Measurements from ENCODE around the gene CCDC87. TPM values are rescaled to one million over a fixed set of nuclear protein-coding genes. Genes with fewer than 3 reads are reported as not detected.

Gene CCDC87
- total and polyA plus RNA-seq, 2 experiments from 2014 or later, result 0.39 to 1.2 TPM

GRCh38 chr11:66562907-66563583, 29.8 kb downstream of the CCDC87 start:
- ATAC-seq, result no peak
- no peak overlapping the region for H3K27ac Mint-ChIP-seq
- no peak for DNase-seq (ENCODE audit: low spot score)
- Histone ChIP-seq H3K27me3 (ENCODE audit: insufficient read depth) (peaks cover 6% of the 10 kb centered on the region; the same call in 1 of the 2 replicates), H4K20me1 (replicated peaks; ENCODE audit: insufficient read depth) (no peaks in the 10 kb centered on the region), H3K36me3 (ENCODE audit: insufficient read depth) (no peaks in the 10 kb centered on the region), H3K4me2 (no peak overlapping the region), H3K4me1 (ENCODE audit: insufficient read depth) (0 out of 2 replicates have a peak, but pooled peaks cover 4% of the 10 kb centered on the region), H3K79me2 (replicated peaks; ENCODE audit: insufficient read depth) (no peaks in the 10 kb centered on the region), H3K4me3 (no peak overlapping the region), H2AFZ (no peak overlapping the region), H3K9me2 (ENCODE audit: insufficient read depth) (no peaks in the 10 kb centered on the region), H3K27ac (ENCODE audit: low read depth) (no peak overlapping the region), H3F3A (replicated peaks; ENCODE audit: low read depth) (0 out of 2 replicates have a peak, but pooled peaks cover 3% of the 10 kb centered on the region)
- TF ChIP-seq STAT1 (IDR thresholded peaks at IDR 0.05; ENCODE audit: unreplicated experiment), result no peak
- no peaks in the 10 kb centered on the region; the same call in 2 of the 3 replicates for H3K4me1 Mint-ChIP-seq
- H3K36me3 Mint-ChIP-seq (ENCODE audit: low read depth), result peaks cover 14% of the 10 kb centered on the region
- H3K4me3 Mint-ChIP-seq, result no peak overlapping the region
- peaks cover 14% of the 10 kb centered on the region for H3K27me3 Mint-ChIP-seq (ENCODE audit: insufficient read depth, low read depth, poor library complexity)
- no peaks in the 10 kb centered on the region for H3K9me3 Mint-ChIP-seq

- DNase-seq (ENCODE audit: low spot score), result no peak
- Mint-ChIP-seq H3K27ac (no peak overlapping the region), H3K4me3 (no peak overlapping the region), H3K27me3 (ENCODE audit: insufficient read depth, low read depth, poor library complexity) (peaks cover 17% of the 10 kb centered on the region), H3K9me3 (no peaks in the 10 kb centered on the region), H3K4me1 (no peaks in the 10 kb centered on the region; the same call in 2 of the 3 replicates), H3K36me3 (ENCODE audit: low read depth) (peaks cover 14% of the 10 kb centered on the region)
- no peak overlapping the region for H3K27ac ChIP-seq (ENCODE audit: low read depth)
- H2AFZ ChIP-seq, result no peak overlapping the region
- TF ChIP-seq ZNF462 (CRISPR knock-in tag; IDR thresholded peaks at IDR 0.05) (no peak), EZH2 (IDR thresholded peaks at IDR 0.05; ENCODE audit: low read depth, unreplicated experiment) (no peak), CREB1 (CRISPR knock-in tag; IDR thresholded peaks at IDR 0.05; ENCODE audit: low read depth) (no peak), NANOG (IDR thresholded peaks at IDR 0.05; ENCODE audit: borderline replicate concordance) (no peak)
- 0 out of 2 replicates have a peak, but pooled peaks cover 3% of the 10 kb centered on the region for H3F3A ChIP-seq (replicated peaks; ENCODE audit: low read depth)
- 0 out of 2 replicates have a peak, but pooled peaks cover 4% of the 10 kb centered on the region for H3K4me1 ChIP-seq (ENCODE audit: insufficient read depth)
- H3K4me3 ChIP-seq, result no peak overlapping the region
- no peak overlapping the region for H3K4me2 ChIP-seq
- no peaks in the 10 kb centered on the region for H4K20me1 ChIP-seq (replicated peaks; ENCODE audit: insufficient read depth)
- peaks cover under 1% of the 10 kb centered on the region; the same call in 1 of the 2 replicates for H3K27me3 ChIP-seq (ENCODE audit: insufficient read depth)
- no peak for ATAC-seq
- H3K9me2 ChIP-seq (ENCODE audit: insufficient read depth), result no peaks in the 10 kb centered on the region
- H3K36me3 ChIP-seq (ENCODE audit: insufficient read depth), result no peaks in the 10 kb centered on the region
- H3K79me2 ChIP-seq (replicated peaks; ENCODE audit: insufficient read depth), result no peaks in the 10 kb centered on the region
These were observed 30.6 kb downstream of the CCDC87 start for GRCh38 chr11:66562275-66562674.
